NT2/D1 (cell line): ENCODE measurements around the gene IKZF3.

Source experiments
- DNase-seq: peaks from one replicate; pipeline ENCODE4 v3.0.0-alpha.2; 2011; ENCODE audit warnings: low read depth, low spot score
- H3K27me3 ChIP-seq: 2 replicates; pipeline ENCODE4 v1.6.0; 2011; ENCODE audit warnings: mild to moderate bottlenecking; ENCODE audit not compliant: insufficient read length, insufficient read depth
- H3K36me3 ChIP-seq: 2 replicates; pipeline ENCODE4 v1.6.1; 2011; ENCODE audit warnings: mild to moderate bottlenecking, low read length, mixed read lengths; ENCODE audit not compliant: insufficient read depth, insufficient read length
- H3K4me1 ChIP-seq: 2 replicates; pipeline ENCODE4 v1.5.1; 2011; ENCODE audit not compliant: insufficient read depth, insufficient read length
- H3K4me3 ChIP-seq: 2 replicates; pipeline ENCODE4 v1.5.1; 2011; ENCODE audit warnings: low read depth; ENCODE audit not compliant: insufficient read length
- H3K9ac ChIP-seq: 2 replicates; pipeline ENCODE4 v1.6.0; 2011; ENCODE audit warnings: low read depth; ENCODE audit not compliant: insufficient read length
- H3K9me3 ChIP-seq: 2 replicates; pipeline ENCODE4 v1.5.1; 2011; ENCODE audit warnings: mild to moderate bottlenecking, low read length; ENCODE audit not compliant: insufficient read depth
- SUZ12 ChIP-seq: IDR thresholded peaks from 2 replicates; pipeline ENCODE4 v1.6.1; 2011; ENCODE audit not compliant: insufficient read length, insufficient read depth; ENCODE audit errors: extremely low read depth
- YY1 ChIP-seq: IDR thresholded peaks from 2 replicates; pipeline ENCODE4 v1.6.1; 2011; ENCODE audit not compliant: insufficient read length, insufficient read depth
- ZNF274 ChIP-seq: IDR thresholded peaks from 2 replicates; pipeline ENCODE4 v1.6.1; 2011; ENCODE audit warnings: mild to moderate bottlenecking, low read depth, low read length

The IKZF3 gene

DNA sequence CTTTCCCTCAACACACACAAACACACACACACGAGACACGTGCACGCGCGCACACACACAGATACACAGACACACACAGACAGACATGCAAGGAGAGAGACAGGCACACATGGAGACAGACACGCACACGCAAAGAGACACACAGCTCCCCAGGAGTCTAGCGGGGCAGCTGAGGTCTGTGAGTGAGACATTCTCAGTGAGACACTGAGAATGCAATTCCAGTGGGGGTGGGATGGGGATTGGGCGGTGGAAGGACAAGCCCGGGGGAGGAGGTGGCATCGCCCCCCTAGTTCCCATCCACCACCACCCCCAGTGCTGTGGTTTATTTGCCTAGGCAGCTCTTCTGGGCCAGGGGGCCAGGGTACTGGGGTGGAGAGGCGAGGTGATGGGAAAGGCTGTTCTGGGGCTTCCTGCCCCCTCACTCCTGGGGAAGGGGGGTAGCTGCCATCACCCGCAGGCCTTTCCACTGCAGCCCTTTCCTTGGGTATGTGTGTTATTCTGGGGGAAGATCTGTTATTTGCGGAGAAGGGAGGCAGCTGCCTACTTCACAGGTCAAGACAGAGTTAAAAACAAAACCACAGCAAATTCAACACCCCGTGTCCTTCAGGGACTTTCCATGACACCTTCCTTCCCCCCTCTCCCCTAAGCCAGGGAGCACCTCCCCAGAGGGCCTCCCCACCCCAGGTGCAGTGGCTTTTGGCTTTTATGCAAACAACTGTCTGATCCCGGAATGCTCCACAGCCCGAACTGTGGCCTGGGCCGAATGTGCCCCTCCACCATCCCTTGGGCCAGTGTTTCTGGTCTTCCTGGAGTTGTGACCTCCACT, 108.3 kb downstream of the IKZF3 start:
- H3K36me3 ChIP-seq, result no peaks in the 10 kb centered on the region
- no peaks in the 10 kb centered on the region for H3K27me3 ChIP-seq
- H3K4me1 ChIP-seq, result peaks cover 33% of the 10 kb centered on the region
- H3K9ac ChIP-seq, result peak overlapping the region; percentile 86
- DNase-seq, result no peak
- no peaks in the 10 kb centered on the region for H3K9me3 ChIP-seq
- no peak overlapping the region for H3K4me3 ChIP-seq
- no peak for TF ChIP-seq YY1
- TF ChIP-seq ZNF274, result no peak
- TF ChIP-seq SUZ12, result no peak

GRCh38 chr17:39754958-39755553, 109.1 kb downstream of the IKZF3 start:
- Histone ChIP-seq H3K9ac (peak overlapping the region; percentile 86), H3K9me3 (no peaks in the 10 kb centered on the region), H3K36me3 (no peaks in the 10 kb centered on the region), H3K4me1 (peaks cover 39% of the 10 kb centered on the region), H3K27me3 (no peaks in the 10 kb centered on the region), H3K4me3 (peak overlapping the region; percentile 61)
- no peak for DNase-seq
- TF ChIP-seq ZNF274 (no peak), SUZ12 (no peak), YY1 (no peak)

- Histone ChIP-seq H3K4me3 (peak overlapping the region; percentile 61), H3K4me1 (peaks cover 40% of the 10 kb centered on the region), H3K36me3 (no peaks in the 10 kb centered on the region), H3K9ac (peak overlapping the region; percentile 86), H3K9me3 (no peaks in the 10 kb centered on the region), H3K27me3 (no peaks in the 10 kb centered on the region)
- TF ChIP-seq YY1 (no peak), ZNF274 (no peak), SUZ12 (no peak)
- DNase-seq, result no peak
These were observed 109.8 kb downstream of the IKZF3 start for GRCh38 chr17:39754161-39754957.

- Histone ChIP-seq H3K9me3 (no peaks in the 10 kb centered on the region), H3K9ac (peak overlapping the region; percentile 86), H3K4me3 (peak overlapping the region; percentile 61), H3K36me3 (no peaks in the 10 kb centered on the region), H3K27me3 (no peaks in the 10 kb centered on the region), H3K4me1 (peaks cover 40% of the 10 kb centered on the region)
- no peak for DNase-seq
- no peak for TF ChIP-seq YY1
- TF ChIP-seq ZNF274, result no peak
- TF ChIP-seq SUZ12, result no peak
These were observed 110.5 kb downstream of the IKZF3 start for GRCh38 chr17:39753514-39754160.

DNA sequence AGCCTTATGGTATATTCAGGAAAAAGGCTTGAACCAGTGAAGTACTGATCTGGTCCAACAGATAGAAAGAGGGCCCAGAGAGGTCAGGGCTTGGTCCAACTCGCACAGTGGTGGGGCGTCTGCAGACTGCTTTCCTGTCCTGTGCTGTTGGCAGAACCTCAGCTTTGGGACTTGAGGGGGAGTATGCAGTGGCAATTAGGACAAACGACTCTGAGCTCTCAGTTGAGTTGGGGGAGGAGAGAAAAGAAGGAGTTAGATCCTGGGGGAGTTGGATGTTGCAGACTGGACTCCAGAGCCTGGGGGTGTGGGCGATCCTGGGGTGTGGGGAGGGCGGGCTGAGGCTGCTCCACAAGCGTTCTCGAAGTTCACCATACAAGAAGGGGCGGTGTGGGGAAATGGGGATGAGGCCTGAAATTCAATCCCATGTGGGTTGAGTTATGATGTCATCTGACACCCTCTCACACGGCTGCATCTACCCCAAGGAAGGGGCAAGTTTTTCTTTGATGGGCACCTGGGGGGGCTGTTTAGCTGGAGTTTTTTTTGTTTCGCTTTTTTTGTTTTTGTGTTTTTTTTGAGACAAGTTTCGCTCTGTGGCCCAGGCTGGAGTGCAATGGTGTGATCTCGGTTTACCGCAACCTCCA, 111.8 kb downstream of the IKZF3 start:
- Histone ChIP-seq H3K9me3 (no peaks in the 10 kb centered on the region), H3K4me3 (no peak overlapping the region), H3K9ac (no peak overlapping the region), H3K27me3 (no peaks in the 10 kb centered on the region), H3K36me3 (no peaks in the 10 kb centered on the region), H3K4me1 (peaks cover 37% of the 10 kb centered on the region)
- no peak for DNase-seq
- TF ChIP-seq SUZ12 (no peak), YY1 (no peak), ZNF274 (no peak)

- Histone ChIP-seq H3K27me3 (no peaks in the 10 kb centered on the region), H3K9ac (no peak overlapping the region), H3K4me1 (peaks cover 35% of the 10 kb centered on the region), H3K4me3 (no peak overlapping the region), H3K36me3 (no peaks in the 10 kb centered on the region), H3K9me3 (no peaks in the 10 kb centered on the region)
- no peak for DNase-seq
- TF ChIP-seq ZNF274 (no peak), YY1 (no peak), SUZ12 (no peak)
These were observed 112.5 kb downstream of the IKZF3 start for GRCh38 chr17:39751637-39752036.
